ENCODE data around the gene TYSND1.
"Not testable (repeated sequence)": the region's sequence is repeated elsewhere in the genome, so short reads cannot be mapped to it uniquely, and the experiment has no call there.

The TYSND1 gene

GRCh38 chr10:70101068-70101562 lies 45.4 kb downstream of the TYSND1 start:
- not testable (repeated sequence) for DNase-seq (ENCODE audit: low read depth)

GRCh38 chr10:70098271-70098670 lies 48.2 kb downstream of the TYSND1 start:
- Histone ChIP-seq H3K4me3 (ENCODE audit: low read length) (no peak overlapping the region), H3K9me3 (ENCODE audit: control insufficient read depth, low read length) (no peaks in the 10 kb centered on the region), H3K9ac (ENCODE audit: low read length) (no peak overlapping the region), H3K27me3 (replicated peaks; ENCODE audit: control insufficient read depth, insufficient read depth, low read length) (no peaks in the 10 kb centered on the region), H3K4me1 (ENCODE audit: control insufficient read depth, insufficient read depth, low read length) (no peaks in the 10 kb centered on the region), H3K36me3 (ENCODE audit: control insufficient read depth, insufficient read depth, low read length, severe bottlenecking) (peaks cover 12% of the 10 kb centered on the region)
- no peak for DNase-seq (ENCODE audit: low read depth)

More at GRCh38 chr10:70101068-70101562, 45.4 kb downstream of the TYSND1 start:
- not testable (repeated sequence) for H3K4me3 ChIP-seq (ENCODE audit: low read length); H3K27me3 ChIP-seq (replicated peaks; ENCODE audit: control insufficient read depth, insufficient read depth, low read length); H3K9ac ChIP-seq (ENCODE audit: low read length); H3K4me1 ChIP-seq (ENCODE audit: control insufficient read depth, insufficient read depth, low read length); H3K9me3 ChIP-seq (ENCODE audit: control insufficient read depth, low read length)
- H3K36me3 ChIP-seq (ENCODE audit: control insufficient read depth, insufficient read depth, low read length, severe bottlenecking), result peaks cover 25% of the 10 kb centered on the region

- DNase-seq (ENCODE audit: low read depth), result no peak
- H3K27me3 ChIP-seq (replicated peaks; ENCODE audit: control insufficient read depth, insufficient read depth, low read length), result no peaks in the 10 kb centered on the region
- H3K9ac ChIP-seq (ENCODE audit: low read length), result no peak overlapping the region
- no peak overlapping the region for H3K4me3 ChIP-seq (ENCODE audit: low read length)
- H3K4me1 ChIP-seq (ENCODE audit: control insufficient read depth, insufficient read depth, low read length), result no peaks in the 10 kb centered on the region
- H3K9me3 ChIP-seq (ENCODE audit: control insufficient read depth, low read length), result no peaks in the 10 kb centered on the region
- peaks cover 15% of the 10 kb centered on the region for H3K36me3 ChIP-seq (ENCODE audit: control insufficient read depth, insufficient read depth, low read length, severe bottlenecking)
These were observed 49.0 kb downstream of the TYSND1 start for GRCh38 chr10:70097459-70097858.

GRCh38 chr10:70096705-70097420 lies 49.6 kb downstream of the TYSND1 start:
- H3K4me3 ChIP-seq (ENCODE audit: low read length), result no peak overlapping the region
- H3K36me3 ChIP-seq (ENCODE audit: control insufficient read depth, insufficient read depth, low read length, severe bottlenecking), result peaks cover 17% of the 10 kb centered on the region
- no peak overlapping the region for H3K9ac ChIP-seq (ENCODE audit: low read length)
- H3K9me3 ChIP-seq (ENCODE audit: control insufficient read depth, low read length), result no peaks in the 10 kb centered on the region
- no peak for DNase-seq (ENCODE audit: low read depth)
- no peaks in the 10 kb centered on the region for H3K27me3 ChIP-seq (replicated peaks; ENCODE audit: control insufficient read depth, insufficient read depth, low read length)
- H3K4me1 ChIP-seq (ENCODE audit: control insufficient read depth, insufficient read depth, low read length), result no peaks in the 10 kb centered on the region

- Histone ChIP-seq H3K9ac (ENCODE audit: low read length) (no peak overlapping the region), H3K4me3 (ENCODE audit: low read length) (no peak overlapping the region), H3K4me1 (ENCODE audit: control insufficient read depth, insufficient read depth, low read length) (no peaks in the 10 kb centered on the region), H3K27me3 (replicated peaks; ENCODE audit: control insufficient read depth, insufficient read depth, low read length) (no peaks in the 10 kb centered on the region), H3K9me3 (ENCODE audit: control insufficient read depth, low read length) (no peaks in the 10 kb centered on the region), H3K36me3 (ENCODE audit: control insufficient read depth, insufficient read depth, low read length, severe bottlenecking) (peaks cover 16% of the 10 kb centered on the region)
- DNase-seq (ENCODE audit: low read depth), result no peak
These were observed 50.3 kb downstream of the TYSND1 start for GRCh38 chr10:70096016-70096704.

- no peak overlapping the region for H3K4me3 ChIP-seq (ENCODE audit: low read length)
- no peak overlapping the region for H3K9ac ChIP-seq (ENCODE audit: low read length)
- DNase-seq (ENCODE audit: low read depth), result no peak
- no peaks in the 10 kb centered on the region for H3K27me3 ChIP-seq (replicated peaks; ENCODE audit: control insufficient read depth, insufficient read depth, low read length)
- no peaks in the 10 kb centered on the region for H3K4me1 ChIP-seq (ENCODE audit: control insufficient read depth, insufficient read depth, low read length)
- H3K9me3 ChIP-seq (ENCODE audit: control insufficient read depth, low read length), result no peaks in the 10 kb centered on the region
- H3K36me3 ChIP-seq (ENCODE audit: control insufficient read depth, insufficient read depth, low read length, severe bottlenecking), result peaks cover 18% of the 10 kb centered on the region
These were observed 52.2 kb downstream of the TYSND1 start for GRCh38 chr10:70094250-70094649.

- no peak for DNase-seq (ENCODE audit: low read depth)
- H3K9me3 ChIP-seq (ENCODE audit: control insufficient read depth, low read length), result no peaks in the 10 kb centered on the region
- no peak overlapping the region for H3K4me3 ChIP-seq (ENCODE audit: low read length)
- no peak overlapping the region for H3K9ac ChIP-seq (ENCODE audit: low read length)
- no peaks in the 10 kb centered on the region for H3K4me1 ChIP-seq (ENCODE audit: control insufficient read depth, insufficient read depth, low read length)
- H3K36me3 ChIP-seq (ENCODE audit: control insufficient read depth, insufficient read depth, low read length, severe bottlenecking), result peaks cover 11% of the 10 kb centered on the region
- H3K27me3 ChIP-seq (replicated peaks; ENCODE audit: control insufficient read depth, insufficient read depth, low read length), result no peaks in the 10 kb centered on the region
These were observed 53.1 kb downstream of the TYSND1 start for GRCh38 chr10:70093335-70093944.

- Histone ChIP-seq H3K27me3 (replicated peaks; ENCODE audit: control insufficient read depth, insufficient read depth, low read length) (no peaks in the 10 kb centered on the region), H3K9ac (ENCODE audit: low read length) (no peak overlapping the region), H3K4me1 (ENCODE audit: control insufficient read depth, insufficient read depth, low read length) (peaks cover 10% of the 10 kb centered on the region), H3K4me3 (ENCODE audit: low read length) (no peak overlapping the region), H3K36me3 (ENCODE audit: control insufficient read depth, insufficient read depth, low read length, severe bottlenecking) (peaks cover 11% of the 10 kb centered on the region), H3K9me3 (ENCODE audit: control insufficient read depth, low read length) (no peaks in the 10 kb centered on the region)
- DNase-seq (ENCODE audit: low read depth), result no peak
These were observed 54.1 kb downstream of the TYSND1 start for GRCh38 chr10:70092389-70092718.

GRCh38 chr10:70090951-70091350 lies 55.5 kb downstream of the TYSND1 start:
- no peak for DNase-seq (ENCODE audit: low read depth)
- Histone ChIP-seq H3K36me3 (ENCODE audit: control insufficient read depth, insufficient read depth, low read length, severe bottlenecking) (peaks cover 11% of the 10 kb centered on the region), H3K9ac (ENCODE audit: low read length) (no peak overlapping the region)

GRCh38 chr10:70090013-70090412 lies 56.5 kb downstream of the TYSND1 start:
- peaks cover 10% of the 10 kb centered on the region for H3K4me1 ChIP-seq (ENCODE audit: control insufficient read depth, insufficient read depth, low read length)
- no peak for DNase-seq (ENCODE audit: low read depth)
- H3K9me3 ChIP-seq (ENCODE audit: control insufficient read depth, low read length), result no peaks in the 10 kb centered on the region
- H3K4me3 ChIP-seq (ENCODE audit: low read length), result no peak overlapping the region
- no peak overlapping the region for H3K9ac ChIP-seq (ENCODE audit: low read length)
- peaks cover 11% of the 10 kb centered on the region for H3K36me3 ChIP-seq (ENCODE audit: control insufficient read depth, insufficient read depth, low read length, severe bottlenecking)
- H3K27me3 ChIP-seq (replicated peaks; ENCODE audit: control insufficient read depth, insufficient read depth, low read length), result no peaks in the 10 kb centered on the region

More at GRCh38 chr10:70090951-70091350, 55.5 kb downstream of the TYSND1 start:
- H3K4me3 ChIP-seq (ENCODE audit: low read length), result no peak overlapping the region
- no peaks in the 10 kb centered on the region for H3K27me3 ChIP-seq (replicated peaks; ENCODE audit: control insufficient read depth, insufficient read depth, low read length)
- H3K9me3 ChIP-seq (ENCODE audit: control insufficient read depth, low read length), result no peaks in the 10 kb centered on the region
- H3K4me1 ChIP-seq (ENCODE audit: control insufficient read depth, insufficient read depth, low read length), result peaks cover 10% of the 10 kb centered on the region

- H3K36me3 ChIP-seq (ENCODE audit: control insufficient read depth, insufficient read depth, low read length, severe bottlenecking), result peaks cover 11% of the 10 kb centered on the region
These were observed 58.2 kb downstream of the TYSND1 start for GRCh38 chr10:70088308-70088698.

More at GRCh38 chr10:70088308-70088698, 58.2 kb downstream of the TYSND1 start:
- peaks cover 10% of the 10 kb centered on the region for H3K4me1 ChIP-seq (ENCODE audit: control insufficient read depth, insufficient read depth, low read length)
- no peak for DNase-seq (ENCODE audit: low read depth)
- H3K4me3 ChIP-seq (ENCODE audit: low read length), result no peak overlapping the region
- H3K9me3 ChIP-seq (ENCODE audit: control insufficient read depth, low read length), result no peaks in the 10 kb centered on the region
- no peak overlapping the region for H3K9ac ChIP-seq (ENCODE audit: low read length)
- H3K27me3 ChIP-seq (replicated peaks; ENCODE audit: control insufficient read depth, insufficient read depth, low read length), result no peaks in the 10 kb centered on the region
